Vagina (tissue), 2 donors: Measurements from ENCODE around the gene DCANP1. TPM values are rescaled to one million over a fixed set of nuclear protein-coding genes. Genes with fewer than 3 reads are reported as not detected.

Experiments used
- DNase-seq, 2 donors: peaks; one replicate each; pipeline ENCODE4 v3.0.0-alpha.2; 2017; ENCODE audit errors: extremely low spot score in 2 of 2
- H3K27ac ChIP-seq: fragments of 200-600 bp; sonication (generic); one replicate; pipeline ENCODE4 v1.5.1; 2019
- H3K27me3 ChIP-seq: fragments of 200-600 bp; sonication (generic); one replicate; pipeline ENCODE4 v1.5.1; 2019
- H3K36me3 ChIP-seq, 2 donors: fragments of 200-600 bp; sonication (generic); one replicate each; pipeline ENCODE4 v1.5.1; 2017 to 2019
- H3K4me1 ChIP-seq: fragments of 200-600 bp; sonication (generic); one replicate; pipeline ENCODE4 v1.5.1; 2019
- H3K4me3 ChIP-seq, 2 donors: fragments of 200-600 bp; sonication (generic); 1 replicate in 1 of 2; 2 replicates in 1 of 2; pipeline ENCODE4 v1.5.1; 2016 to 2019
- H3K9me3 ChIP-seq: fragments of 200-600 bp; sonication (generic); one replicate; pipeline ENCODE4 v1.5.1; 2019
- POLR2A ChIP-seq, 2 donors: fragments of 450-650 bp; IDR thresholded peaks; one replicate each; pipeline ENCODE4 v1.6.1; 2017; ENCODE audit warnings: antibody characterized with exemption in 2 of 2, mild to moderate bottlenecking in 2 of 2, moderate library complexity in 2 of 2
- POLR2AphosphoS5 ChIP-seq, 2 donors: sonication (generic); formaldehyde crosslinking; IDR thresholded peaks; one replicate each; pipeline ENCODE4 v1.9.0; 2017; ENCODE audit warnings: antibody characterized with exemption in 2 of 2, mild to moderate bottlenecking in 2 of 2, low read depth in 1 of 2; ENCODE audit not compliant: insufficient read depth in 1 of 2
- intact Hi-C: fragments of 100-400 bp; cut with DNase I; formaldehyde crosslinking; loops from one replicate; pipeline ENCODE4 v1.15.1; 2023
- total RNA-seq: library from RNA; depleted of rRNA; stranded (reverse); fragments of >200 nt; gene quantifications from one replicate; pipeline ENCODE4 v1.2.3, GENCODE V29; 2016
- TF ChIP-seq, protein P1 (sequence below), 3 experiments: fragments of 450-650 bp in 2 of 3; fragments of 200-600 bp in 1 of 3; sonication (generic) in 1 of 3; IDR thresholded peaks; one replicate each; pipeline ENCODE4 v1.5.1; 2017 to 2019; ENCODE audit warnings: antibody characterized with exemption in 3 of 3, mild to moderate bottlenecking in 2 of 3, moderate library complexity in 2 of 3

DCANP1 gene
- total RNA-seq, 1 donor from 2014 or later = not detected

DNA sequence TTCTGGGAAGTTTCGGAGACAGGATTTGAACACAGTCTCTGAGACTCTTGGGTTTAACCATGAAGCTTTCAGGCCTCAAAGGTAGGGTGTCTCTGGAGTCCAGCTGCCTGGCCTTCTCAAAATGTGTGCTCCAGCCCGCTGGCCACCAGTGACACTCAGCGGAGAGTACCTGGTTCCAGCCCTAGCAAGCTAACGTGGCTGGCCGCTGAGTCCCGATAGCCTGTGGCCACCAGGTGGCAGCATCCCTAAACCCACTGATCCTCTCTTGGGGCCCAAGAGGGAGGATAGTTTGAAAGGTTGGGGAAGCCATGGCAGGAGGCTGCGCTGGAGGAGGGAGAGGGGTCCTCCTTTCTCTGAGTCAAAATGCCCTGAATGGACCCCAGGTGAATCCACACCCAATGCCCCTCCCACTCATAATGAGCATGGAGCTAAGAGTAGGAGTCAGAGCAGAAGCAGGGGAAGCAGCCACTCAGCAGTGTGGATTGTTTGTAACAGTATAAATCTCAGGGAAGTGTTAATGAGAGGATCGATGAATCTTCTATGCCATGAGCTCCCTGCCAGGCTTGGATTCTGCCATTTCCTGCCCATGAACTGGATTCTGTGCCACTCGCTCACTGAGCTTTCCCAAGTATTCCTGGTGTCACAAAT is 10.4 kb upstream of the DCANP1 start:
- Histone ChIP-seq H3K27me3 (no peaks in the 10 kb centered on the region), H3K9me3 (no peaks in the 10 kb centered on the region)
- DNase-seq = no peak

GRCh38 chr5:135456238-135457099 is 9.3 kb upstream of the DCANP1 start:
- TF ChIP-seq POLR2A (IDR thresholded peaks at IDR 0.05) (no peak), POLR2AphosphoS5 (IDR thresholded peaks at IDR 0.05; ENCODE audit: insufficient read depth in 1 of 2, low read depth in 1 of 2) (no peak)
- TF ChIP-seq, protein P1, sequence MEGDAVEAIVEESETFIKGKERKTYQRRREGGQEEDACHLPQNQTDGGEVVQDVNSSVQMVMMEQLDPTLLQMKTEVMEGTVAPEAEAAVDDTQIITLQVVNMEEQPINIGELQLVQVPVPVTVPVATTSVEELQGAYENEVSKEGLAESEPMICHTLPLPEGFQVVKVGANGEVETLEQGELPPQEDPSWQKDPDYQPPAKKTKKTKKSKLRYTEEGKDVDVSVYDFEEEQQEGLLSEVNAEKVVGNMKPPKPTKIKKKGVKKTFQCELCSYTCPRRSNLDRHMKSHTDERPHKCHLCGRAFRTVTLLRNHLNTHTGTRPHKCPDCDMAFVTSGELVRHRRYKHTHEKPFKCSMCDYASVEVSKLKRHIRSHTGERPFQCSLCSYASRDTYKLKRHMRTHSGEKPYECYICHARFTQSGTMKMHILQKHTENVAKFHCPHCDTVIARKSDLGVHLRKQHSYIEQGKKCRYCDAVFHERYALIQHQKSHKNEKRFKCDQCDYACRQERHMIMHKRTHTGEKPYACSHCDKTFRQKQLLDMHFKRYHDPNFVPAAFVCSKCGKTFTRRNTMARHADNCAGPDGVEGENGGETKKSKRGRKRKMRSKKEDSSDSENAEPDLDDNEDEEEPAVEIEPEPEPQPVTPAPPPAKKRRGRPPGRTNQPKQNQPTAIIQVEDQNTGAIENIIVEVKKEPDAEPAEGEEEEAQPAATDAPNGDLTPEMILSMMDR (IDR thresholded peaks at IDR 0.05) = no peak
- H3K27ac ChIP-seq = no peak overlapping the region
- intact Hi-C loops = no loop called here
- H3K36me3 ChIP-seq = no peaks in the 10 kb centered on the region
- H3K27me3 ChIP-seq = no peaks in the 10 kb centered on the region
- no peaks in the 10 kb centered on the region for H3K9me3 ChIP-seq
- peaks cover 6% of the 10 kb centered on the region for H3K4me1 ChIP-seq
- no peak overlapping the region for H3K4me3 ChIP-seq
- no peak for DNase-seq

More for the DNA sequence above, 10.4 kb upstream of the DCANP1 start:
- Histone ChIP-seq H3K4me3 (no peak overlapping the region), H3K27ac (no peak overlapping the region), H3K36me3 (no peaks in the 10 kb centered on the region), H3K4me1 (peaks cover 6% of the 10 kb centered on the region)
- intact Hi-C loops = no loop called here
- TF ChIP-seq, protein P1 (IDR thresholded peaks at IDR 0.05) = peak in 2 of 3 experiments; percentile 31 to 42
- no peak for TF ChIP-seq POLR2A (IDR thresholded peaks at IDR 0.05)
- no peak for TF ChIP-seq POLR2AphosphoS5 (IDR thresholded peaks at IDR 0.05; ENCODE audit: insufficient read depth in 1 of 2, low read depth in 1 of 2)

GRCh38 chr5:135455876-135456237 is 8.7 kb upstream of the DCANP1 start:
- Histone ChIP-seq H3K27me3 (no peaks in the 10 kb centered on the region), H3K4me3 (no peak overlapping the region), H3K4me1 (peaks cover 6% of the 10 kb centered on the region), H3K27ac (no peak overlapping the region), H3K36me3 (no peaks in the 10 kb centered on the region), H3K9me3 (no peaks in the 10 kb centered on the region)
- intact Hi-C loops = no loop called here
- no peak for DNase-seq
- no peak for TF ChIP-seq POLR2A (IDR thresholded peaks at IDR 0.05)
- TF ChIP-seq, protein P1 (IDR thresholded peaks at IDR 0.05) = no peak
- no peak for TF ChIP-seq POLR2AphosphoS5 (IDR thresholded peaks at IDR 0.05; ENCODE audit: insufficient read depth in 1 of 2, low read depth in 1 of 2)

GRCh38 chr5:135454946-135455345 is 7.8 kb upstream of the DCANP1 start:
- Histone ChIP-seq H3K27ac (no peak overlapping the region), H3K4me3 (no peak overlapping the region), H3K27me3 (no peaks in the 10 kb centered on the region), H3K9me3 (no peaks in the 10 kb centered on the region), H3K36me3 (no peaks in the 10 kb centered on the region), H3K4me1 (peaks cover 6% of the 10 kb centered on the region)
- DNase-seq = no peak
- intact Hi-C loops = no loop called here
- no peak for TF ChIP-seq POLR2AphosphoS5 (IDR thresholded peaks at IDR 0.05; ENCODE audit: insufficient read depth in 1 of 2, low read depth in 1 of 2)
- TF ChIP-seq, protein P1 (IDR thresholded peaks at IDR 0.05) = no peak
- no peak for TF ChIP-seq POLR2A (IDR thresholded peaks at IDR 0.05)

DNA sequence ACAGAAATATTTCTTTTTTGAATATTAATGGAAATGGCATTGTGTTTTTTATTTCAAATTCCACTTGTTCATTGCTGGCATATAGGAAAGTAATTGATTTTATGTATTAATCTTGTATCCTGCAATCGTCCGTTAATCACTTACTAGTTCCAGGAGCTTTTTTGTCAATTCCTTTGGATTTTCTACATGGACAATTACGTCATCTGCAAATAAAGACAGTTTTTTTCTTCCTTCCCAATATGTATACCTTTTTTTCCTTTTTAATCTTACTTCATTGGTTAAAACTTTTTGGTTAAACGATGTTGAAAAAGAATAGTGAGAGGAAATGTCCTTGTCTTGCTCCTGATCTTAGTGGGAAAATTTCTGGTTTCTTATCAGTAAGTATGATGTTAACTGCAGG is 6.5 kb upstream of the DCANP1 start:
- intact Hi-C loops = no loop called here
- Histone ChIP-seq H3K27ac (no peak overlapping the region), H3K27me3 (no peaks in the 10 kb centered on the region), H3K9me3 (no peaks in the 10 kb centered on the region), H3K4me3 (no peak overlapping the region), H3K4me1 (peaks cover 6% of the 10 kb centered on the region), H3K36me3 (no peaks in the 10 kb centered on the region)
- no peak for DNase-seq
- TF ChIP-seq, protein P1 (IDR thresholded peaks at IDR 0.05) = no peak
- no peak for TF ChIP-seq POLR2A (IDR thresholded peaks at IDR 0.05)
- TF ChIP-seq POLR2AphosphoS5 (IDR thresholded peaks at IDR 0.05; ENCODE audit: insufficient read depth in 1 of 2, low read depth in 1 of 2) = no peak
